GM21526 (cell line): ENCODE measurements around the gene CPT1B.

Experiments
- ATAC-seq: cut with Tn5 transposase; IDR thresholded peaks from one replicate; pipeline ENCODE4 v1.9.1; 2021; ENCODE audit warnings: moderate library complexity; ENCODE audit not compliant: unreplicated experiment, low FRiP score

The CPT1B gene

DNA sequence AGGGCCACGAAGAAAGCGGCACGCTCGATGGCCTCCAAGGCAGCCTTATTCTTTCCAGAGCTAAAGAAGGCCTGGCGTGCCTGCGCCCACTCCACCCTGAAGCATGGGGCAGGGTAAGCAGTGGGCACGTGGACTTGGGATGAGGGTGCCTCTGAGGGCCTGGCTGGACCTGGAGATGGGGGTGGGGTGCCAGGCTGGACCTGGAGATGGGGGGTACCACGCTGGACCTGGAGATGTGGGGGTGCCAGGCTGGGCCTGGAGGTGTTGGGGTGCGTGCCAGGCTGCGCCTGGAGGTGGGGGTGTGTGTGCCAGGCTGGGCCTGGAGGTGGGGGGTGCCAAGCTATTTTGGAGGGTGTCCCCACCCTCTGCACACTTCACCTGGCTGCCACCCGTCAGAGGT lies 5.3 kb downstream of the CPT1B start:
- no peak for ATAC-seq

DNA sequence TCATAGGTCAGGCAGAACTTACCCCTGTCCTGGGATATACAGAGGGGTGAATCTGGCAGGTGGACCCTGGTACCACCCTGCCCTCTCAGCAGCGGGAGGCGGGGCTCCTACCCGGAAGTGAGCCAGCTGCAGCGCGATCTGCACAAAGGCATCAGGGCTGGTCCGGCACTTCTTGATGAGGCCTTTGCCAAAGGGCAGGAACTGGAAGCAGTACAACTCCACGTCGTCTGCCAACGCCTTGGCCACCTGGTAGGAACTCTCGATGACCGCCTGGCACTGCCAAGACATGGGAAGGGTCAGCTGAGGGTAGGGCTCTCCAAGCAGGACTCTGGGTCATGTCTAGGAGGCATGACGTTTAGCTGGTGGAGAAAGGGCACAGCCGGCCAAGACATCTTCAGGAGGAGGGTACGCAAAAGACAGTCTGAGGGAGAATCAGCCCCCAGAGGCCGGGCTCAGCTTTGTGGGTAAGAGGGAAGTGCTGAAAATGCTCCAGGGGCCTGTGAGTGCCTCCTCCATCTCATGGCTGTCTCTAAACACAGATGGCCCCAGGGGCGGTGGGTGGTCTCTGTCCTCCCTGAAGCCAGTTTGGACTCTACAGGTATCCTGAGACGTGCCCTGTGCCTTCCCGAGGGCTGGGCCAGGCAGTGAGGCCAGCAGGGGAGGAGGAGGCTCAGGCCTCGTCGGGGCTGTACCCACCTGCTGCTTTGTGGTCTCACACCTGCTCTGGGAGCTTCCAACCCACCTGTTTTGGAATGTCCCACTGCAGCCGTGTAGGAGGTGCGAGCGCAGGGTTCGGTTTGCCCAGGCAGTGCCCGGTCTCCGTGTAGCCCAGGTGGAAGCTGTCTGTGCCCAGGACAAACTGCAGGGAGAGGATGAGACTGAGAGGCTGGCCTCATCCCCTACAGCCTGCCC lies 6.7 kb downstream of the CPT1B start:
- no peak for ATAC-seq

DNA sequence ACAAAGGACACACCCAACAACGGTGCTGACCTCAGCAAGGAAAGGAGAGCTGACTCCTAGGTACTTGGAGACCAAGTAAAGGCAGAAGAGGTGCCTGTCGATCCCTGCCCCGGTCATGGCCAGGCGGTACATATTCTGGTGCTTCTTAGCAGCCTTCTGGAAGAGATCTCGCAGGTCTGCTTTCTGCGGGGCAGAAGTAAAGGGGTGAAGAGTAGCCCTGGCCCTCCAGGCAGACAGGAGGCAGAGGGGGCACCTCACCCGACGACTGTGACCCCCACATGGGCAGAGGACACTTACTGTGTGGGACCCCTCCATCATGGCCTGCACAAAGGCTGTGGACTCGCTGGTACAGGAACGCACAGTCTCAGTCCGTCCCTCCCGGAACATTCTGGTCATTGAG lies 7.4 kb downstream of the CPT1B start:
- ATAC-seq: no peak

DNA sequence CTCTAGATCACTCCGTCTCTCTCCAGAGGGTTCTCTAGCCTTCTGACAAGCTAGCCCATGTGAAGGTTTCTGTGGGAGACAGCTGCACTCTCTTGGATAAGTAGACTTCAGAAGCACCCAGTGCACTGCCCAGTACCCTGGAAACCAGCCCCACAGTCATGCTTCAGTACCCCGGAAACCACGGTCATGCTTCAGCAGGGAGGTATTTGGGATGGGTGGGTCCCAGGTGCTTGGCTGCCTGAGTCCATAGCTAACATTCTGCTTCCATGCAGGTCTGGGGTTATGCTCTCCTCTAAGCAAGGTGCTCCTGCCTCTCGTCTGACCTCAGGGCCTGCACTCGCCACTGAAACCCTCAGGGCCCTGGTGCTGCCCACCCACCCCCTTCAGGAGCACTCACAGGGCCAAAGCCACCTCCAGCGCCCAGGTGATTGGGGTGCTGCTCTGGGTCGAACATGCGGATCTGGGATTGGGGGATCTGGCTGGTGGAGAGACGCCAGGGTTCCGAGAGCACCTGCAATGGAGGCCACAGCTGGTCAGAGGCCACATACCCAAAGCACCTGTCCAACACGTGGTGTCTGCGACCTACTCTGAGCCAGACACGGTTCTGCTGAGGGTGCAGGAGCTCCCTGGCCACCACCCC lies 8.2 kb downstream of the CPT1B start:
- no peak for ATAC-seq

DNA sequence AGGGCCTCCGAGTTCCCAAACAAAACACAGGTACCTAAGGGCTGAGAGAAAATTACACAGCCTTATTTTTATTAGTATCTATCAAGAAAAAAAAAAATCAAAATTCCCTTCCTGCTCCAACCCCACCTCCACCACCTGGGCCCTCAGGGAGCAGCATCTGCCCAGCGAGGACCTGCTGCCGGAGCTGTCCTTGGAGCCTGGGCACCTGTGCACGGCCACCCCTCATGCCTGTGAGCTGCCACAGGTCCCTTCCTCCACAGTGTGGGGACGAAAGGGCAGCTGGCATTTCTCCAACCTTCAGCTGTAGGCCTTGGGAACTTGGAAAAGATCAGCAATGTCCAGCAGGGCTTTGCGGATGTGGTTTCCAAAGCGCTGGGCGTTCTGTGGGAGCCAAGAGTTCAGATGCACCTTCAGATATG lies 9.2 kb downstream of the CPT1B start:
- ATAC-seq: no peak

DNA sequence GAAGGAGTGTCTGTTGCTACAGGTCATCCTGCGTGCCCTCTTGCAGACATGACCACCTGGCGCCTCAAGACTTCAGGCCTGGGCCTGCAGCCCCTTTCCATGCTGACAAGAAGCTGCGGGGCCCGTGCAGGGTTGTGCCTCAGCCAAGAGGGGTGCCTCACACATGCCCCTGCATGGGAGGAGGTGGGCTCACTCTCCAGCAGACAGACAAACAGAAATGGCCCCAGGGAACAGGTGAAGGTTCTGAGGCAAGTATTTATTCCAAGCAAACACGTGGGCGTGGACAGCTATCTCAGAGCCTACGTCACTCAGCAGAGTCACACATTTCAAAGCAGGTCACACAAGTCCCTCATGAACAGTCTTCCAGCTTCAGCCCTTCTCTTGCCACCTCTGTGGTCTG lies 9.6 kb downstream of the CPT1B start:
- ATAC-seq: no peak

DNA sequence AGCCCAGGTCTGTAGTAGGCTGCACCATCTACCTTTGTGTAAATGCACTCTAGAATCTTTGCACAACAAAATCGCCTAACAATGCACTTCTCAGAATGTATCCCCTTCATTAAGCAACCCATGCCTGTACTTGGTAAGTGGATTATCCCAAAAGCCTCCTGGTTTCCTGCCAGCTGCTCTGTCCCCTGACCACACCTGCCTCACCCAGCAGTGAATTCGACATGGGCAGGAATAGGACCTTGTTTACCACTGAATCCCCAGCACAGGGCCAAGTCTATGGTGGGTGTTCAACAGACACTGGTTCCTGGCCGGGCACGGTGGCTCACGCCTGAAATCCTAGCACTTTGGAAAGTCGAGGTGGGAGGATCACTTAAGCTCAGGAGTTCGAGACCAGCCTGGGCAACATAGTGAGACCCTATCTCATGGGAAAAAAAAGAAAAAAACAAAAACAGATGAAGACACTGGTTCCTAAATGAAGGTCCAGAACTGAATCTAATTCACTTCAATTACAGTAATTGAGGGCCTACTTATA lies 10.4 kb downstream of the CPT1B start:
- ATAC-seq: no peak

DNA sequence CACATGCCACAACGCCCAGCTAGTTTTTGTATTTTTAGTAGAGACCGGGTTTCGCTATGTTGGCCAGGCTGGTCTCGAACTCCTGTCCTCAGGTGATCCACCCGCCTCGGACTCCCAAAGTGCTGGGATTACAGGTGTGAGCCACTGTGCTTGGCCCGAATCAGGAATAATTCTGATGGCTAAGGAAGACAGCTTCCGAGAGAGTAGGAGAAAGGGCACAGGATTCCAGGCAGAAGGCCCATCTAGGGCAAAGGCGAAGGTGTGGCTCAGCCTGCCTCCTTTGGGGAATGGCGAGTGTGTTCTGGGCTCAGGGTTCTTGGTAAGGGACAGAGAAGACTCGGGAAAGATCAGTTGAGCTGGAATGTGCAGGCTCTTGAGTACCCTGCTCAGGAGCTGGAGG lies 13.9 kb downstream of the CPT1B start:
- no peak for ATAC-seq

DNA sequence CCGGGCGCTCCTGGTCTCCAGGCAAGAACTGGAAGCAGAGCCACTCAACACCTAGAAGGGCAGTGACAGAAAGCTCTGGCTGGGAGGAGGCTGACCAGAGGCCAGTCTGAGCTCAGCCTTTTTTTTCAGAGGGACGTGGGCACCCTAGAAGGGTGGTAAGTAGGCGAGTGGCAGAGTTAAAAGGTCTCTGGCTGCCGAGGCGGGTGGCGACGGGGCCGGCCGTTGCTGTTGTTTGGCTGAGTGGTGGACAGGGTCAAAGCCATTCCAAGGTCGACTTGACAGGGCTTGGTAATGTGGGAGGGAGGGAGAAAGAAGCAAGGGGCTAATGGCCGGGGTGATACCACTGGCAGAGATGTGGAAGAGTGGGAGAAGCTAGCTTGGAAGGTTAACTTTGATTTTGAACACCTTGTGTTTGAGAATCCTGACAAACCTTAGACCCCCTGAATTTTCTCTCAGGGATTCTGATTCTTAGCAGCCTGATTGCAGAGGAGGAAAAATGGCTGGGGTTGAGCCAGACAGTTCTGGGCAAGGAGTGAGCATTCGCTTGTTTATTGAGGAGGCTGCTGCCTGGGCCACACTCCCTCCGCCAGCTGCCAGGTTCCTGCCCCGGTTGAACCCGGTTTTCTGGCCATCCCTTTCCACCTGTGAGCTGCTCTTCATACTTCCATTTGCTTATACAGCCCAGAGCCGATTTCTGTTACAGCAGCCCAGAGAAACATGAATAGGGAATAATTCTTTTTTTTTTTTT lies 14.6 kb downstream of the CPT1B start:
- ATAC-seq: no peak

DNA sequence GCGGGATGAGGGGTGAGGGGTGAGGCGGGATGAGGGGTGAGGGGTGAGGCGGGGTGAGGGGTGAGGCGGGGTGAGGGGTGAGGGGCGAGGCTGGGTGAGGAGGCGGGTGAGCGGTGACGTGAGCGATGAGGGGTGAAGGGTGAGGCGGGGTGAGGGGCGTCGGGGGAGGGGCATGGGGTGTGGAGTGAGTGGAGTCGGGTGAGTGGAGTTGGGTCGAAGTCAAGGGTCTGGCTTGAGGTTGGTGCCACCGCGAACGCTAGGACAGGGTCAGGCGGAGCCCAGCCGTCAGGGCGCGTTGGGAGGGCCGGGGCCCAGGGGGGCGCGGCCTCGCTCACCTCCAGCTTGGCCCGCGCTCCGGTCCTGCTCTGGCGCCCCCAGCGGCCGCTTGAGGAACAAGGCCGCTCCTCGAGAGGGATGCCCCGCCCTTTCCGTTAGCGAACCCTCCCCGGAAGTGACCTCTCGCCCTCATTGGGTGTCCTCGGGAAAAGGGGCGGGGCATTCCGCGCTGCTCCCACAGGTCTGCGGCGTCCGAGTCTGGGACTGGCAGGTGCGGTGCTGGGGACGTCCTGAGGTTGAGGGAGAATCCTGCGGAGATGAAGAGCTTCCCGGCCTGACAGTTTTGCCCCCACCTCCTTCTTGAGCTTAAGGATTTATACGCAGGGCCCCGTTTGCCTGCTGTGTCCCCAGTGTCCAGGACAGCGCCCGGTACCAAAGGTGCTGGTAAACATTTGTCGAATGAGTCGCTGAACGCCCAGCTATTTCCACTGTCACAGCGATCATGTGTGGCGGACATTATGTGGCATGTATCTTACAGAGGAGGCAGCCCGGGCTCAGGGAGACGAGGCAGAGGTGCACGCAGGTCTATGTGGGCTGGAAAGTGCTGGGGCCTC lies 15.5 kb downstream of the CPT1B start, which contains the start of gene SYCE3:
SYCE3 (minus strand) TSS at position 397 of the 890 bp plus-strand sequence. CDS start 6,514 bp downstream, outside the sequence.
- peak; percentile 79 for ATAC-seq

DNA sequence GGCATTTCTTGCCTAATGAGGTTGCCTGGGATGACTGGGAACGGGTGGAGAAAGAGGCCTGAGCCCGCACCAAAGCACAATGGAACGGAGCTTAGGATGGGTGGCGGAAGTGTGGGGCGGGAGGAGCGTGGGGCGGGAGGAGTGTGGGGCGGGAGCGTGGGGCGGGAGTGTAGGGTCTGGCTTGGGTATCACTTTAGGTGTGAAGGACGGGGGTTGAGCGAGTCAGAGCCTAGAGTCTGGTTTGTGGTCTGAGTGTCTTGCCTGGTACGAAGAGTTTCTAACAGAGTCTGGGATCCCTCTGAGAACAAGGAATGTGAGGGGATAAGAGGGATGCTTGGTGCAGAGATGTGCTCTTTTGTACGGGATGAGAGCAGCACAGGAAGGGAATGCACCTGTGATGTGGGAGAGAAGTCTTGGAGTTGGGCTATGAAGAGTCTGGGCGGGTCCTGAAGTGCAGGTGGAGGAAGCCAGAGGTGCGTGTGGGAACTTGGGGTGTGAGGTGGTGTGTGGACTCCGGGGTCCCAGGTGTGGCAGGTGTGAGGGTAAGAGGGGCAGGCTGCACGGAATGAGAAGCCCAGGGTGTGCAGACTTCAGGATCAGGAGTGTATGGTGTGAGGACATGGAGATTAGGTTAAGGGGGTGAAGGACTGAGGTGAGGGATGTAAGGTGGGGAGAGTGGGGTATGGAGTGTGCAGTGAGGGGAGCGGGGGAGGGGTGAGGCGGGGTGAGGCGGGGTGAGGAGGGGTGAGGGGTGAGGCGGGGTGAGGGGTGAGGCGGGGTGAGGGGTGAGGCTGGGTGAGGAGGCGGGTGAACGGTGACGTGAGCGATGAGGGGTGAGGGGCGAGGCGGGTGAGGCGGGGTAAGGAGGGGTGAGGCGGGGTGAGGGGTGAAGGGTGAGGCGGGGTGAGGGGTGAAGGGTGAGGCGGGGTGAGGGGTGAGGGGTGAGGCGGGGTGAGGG lies 16.5 kb downstream of the CPT1B start:
- ATAC-seq: no peak

DNA sequence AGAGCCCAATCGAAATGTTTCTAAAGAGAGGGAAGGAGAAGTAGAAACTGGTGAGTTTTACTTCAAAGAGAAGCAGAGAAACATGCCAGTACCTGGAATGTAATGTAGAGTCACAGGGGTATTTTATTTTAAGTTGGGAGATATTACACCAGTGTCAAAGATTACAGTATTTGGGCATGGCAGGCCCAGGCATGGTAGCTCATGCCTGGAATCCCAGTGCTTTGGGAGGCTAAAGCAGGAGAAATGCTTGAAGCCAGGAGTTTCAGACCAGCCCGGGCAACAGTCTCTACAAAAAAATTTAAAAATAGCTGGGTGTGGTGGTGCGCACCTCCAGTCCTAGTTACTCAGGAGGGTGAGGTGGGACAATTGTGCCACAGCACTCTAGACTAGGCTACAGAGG lies 18.2 kb downstream of the CPT1B start:
- no peak for ATAC-seq

DNA sequence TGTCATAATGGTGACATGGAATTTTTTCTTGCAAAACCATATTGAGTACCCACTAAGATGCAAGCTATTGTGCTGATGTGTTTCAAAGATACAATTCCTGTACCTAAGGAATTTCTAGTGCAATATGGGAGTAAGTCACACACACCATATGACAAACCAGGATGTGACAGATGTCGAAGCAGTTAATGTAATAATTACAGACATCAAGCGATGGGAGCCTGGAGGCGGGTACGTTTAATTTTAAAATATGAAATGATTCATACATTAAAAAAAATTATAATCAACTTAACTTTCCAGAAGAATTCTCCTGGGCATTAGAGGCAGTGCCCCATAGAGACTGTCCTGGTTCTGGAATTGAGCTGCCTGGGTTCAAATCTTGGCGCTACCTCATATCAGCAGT lies 21.5 kb downstream of the CPT1B start:
- ATAC-seq: no peak

DNA sequence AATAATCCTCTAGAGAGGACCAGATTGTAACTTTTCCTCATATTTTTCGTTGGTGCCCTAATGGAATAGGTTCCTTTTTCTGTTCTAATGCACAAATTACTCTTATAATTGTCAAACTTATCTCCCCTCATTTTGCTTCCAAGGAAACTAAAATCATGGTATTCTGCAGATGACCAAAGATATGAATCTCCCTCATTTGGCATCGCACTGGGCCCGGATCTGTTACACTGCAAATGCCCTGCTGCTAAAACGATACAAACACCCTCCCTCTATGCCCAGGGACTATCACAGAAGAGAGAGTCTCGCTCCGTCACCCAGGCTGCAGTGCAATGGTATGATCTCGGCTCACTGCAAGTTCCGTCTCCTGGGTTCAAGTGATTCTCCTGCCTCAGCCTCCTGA lies 24.9 kb downstream of the CPT1B start:
- ATAC-seq: no peak

DNA sequence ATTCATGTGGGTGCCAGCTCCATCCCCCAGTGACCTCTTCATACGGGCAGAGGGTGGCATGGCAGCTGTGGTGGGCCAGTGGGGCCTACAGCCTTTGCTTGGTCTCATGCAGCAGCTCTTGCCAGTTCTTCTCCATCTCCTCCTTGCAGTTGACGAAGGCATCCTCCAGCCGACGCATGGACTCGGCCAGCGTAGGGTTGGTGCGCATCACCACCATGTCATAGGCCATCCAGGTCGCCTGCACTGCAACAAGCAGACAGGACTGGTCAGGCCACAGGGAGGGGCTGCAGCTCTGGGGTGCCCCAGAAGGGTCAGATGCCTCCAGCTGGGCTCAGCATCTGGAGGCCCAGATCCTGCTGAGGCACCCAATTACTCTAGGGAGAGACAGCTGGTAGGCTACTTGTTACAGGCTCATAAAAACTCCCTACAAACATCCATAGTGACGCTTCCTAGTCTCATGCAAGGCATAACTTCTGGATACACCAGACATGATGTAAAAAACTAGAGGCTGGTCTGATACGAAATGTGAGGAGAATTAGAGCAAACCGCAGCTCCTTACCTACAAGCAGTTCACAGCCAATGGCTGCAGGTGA lies 27.0 kb downstream of the CPT1B start:
- no peak for ATAC-seq

DNA sequence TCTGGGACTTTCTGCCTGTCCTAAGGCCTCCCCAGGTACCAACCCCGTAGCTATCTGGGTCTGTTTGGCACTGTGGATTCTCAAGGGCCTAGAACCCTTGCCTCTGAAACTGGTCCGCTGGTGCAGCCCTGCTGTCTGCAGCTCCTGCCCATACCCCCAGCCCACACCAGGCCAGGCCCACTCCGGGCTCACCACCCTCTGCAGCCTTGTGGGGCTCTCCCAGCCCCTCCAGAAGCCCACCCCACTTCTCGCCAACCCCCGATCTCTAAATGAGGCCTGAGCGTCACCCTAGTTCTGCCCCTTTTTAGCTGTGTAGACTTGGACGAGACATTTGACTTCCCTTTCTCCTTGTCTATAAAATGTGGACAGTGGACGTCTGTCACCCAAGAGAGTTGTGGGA lies 27.8 kb downstream of the CPT1B start:
- no peak for ATAC-seq

DNA sequence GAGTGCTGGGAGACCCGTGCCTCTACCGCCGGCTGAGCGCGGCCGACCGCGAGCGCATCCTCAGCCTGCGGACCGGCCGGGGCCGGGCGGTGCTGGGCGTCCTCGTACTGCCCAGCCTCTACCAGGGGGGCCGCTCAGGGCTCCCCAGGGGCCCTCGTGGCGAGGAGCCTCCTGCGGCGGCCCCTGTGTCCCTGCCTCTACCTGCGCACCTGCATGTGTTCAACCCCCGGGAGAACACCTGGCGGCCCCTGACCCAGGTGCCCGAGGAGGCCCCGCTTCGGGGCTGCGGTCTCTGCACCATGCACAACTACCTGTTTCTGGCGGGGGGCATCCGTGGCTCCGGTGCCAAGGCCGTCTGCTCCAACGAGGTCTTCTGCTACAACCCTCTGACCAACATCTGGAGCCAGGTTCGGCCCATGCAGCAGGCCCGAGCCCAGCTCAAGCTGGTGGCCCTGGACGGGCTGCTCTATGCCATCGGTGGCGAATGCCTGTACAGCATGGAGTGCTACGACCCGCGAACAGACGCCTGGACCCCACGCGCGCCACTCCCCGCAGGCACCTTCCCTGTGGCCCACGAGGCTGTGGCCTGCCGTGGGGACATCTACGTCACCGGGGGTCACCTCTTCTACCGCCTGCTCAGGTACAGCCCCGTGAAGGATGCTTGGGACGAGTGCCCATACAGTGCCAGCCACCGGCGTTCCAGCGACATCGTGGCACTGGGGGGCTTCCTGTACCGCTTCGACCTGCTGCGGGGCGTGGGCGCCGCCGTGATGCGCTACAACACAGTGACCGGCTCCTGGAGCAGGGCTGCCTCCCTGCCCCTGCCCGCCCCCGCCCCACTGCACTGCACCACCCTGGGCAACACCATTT lies 29.1 kb downstream of the CPT1B start:
- ATAC-seq: no peak
